ENCODE results near the gene SEMA3G. TPM values are rescaled to one million over a fixed set of nuclear protein-coding genes. Genes with fewer than 3 reads are reported as not detected.

SEMA3G gene
- total and polyA plus RNA-seq, 2 experiments from 2014 or later, result 0.47 to 2.5 TPM

DNA sequence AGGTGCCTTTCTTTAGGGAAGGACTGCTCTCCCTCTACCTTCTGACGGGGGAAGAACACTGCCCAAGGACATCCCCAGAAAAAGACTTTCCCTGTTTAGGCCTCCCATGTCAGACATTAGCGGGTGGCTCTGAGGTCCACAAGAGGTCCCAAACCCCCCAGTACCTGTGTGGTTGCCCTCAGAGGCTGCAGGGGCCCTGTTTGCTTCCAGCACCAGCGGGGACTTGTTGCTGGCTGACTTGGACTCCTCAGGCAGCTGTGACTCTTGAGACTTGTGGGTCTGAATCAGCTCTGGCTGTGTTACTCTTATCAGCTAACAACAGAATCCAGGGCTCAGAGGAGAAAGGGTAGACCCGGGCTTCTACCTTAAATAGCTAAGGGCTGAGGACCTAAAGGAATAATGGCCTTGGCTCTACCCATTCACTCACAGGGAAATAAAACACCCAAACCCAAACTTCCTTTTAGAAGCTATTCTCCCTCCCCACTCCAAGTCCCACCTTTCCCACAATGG is 39.2 kb downstream of the SEMA3G start (continued):
- TF ChIP-seq EZH2 (IDR thresholded peaks at IDR 0.05; ENCODE audit: low read depth, unreplicated experiment) (no peak), NANOG (IDR thresholded peaks at IDR 0.05; ENCODE audit: borderline replicate concordance) (no peak), CREB1 (CRISPR knock-in tag; IDR thresholded peaks at IDR 0.05; ENCODE audit: low read depth) (no peak), STAT1 (IDR thresholded peaks at IDR 0.05; ENCODE audit: unreplicated experiment) (no peak), JUNB (IDR thresholded peaks at IDR 0.05; ENCODE audit: unreplicated experiment) (no peak)
- TF ChIP-seq, protein P1, sequence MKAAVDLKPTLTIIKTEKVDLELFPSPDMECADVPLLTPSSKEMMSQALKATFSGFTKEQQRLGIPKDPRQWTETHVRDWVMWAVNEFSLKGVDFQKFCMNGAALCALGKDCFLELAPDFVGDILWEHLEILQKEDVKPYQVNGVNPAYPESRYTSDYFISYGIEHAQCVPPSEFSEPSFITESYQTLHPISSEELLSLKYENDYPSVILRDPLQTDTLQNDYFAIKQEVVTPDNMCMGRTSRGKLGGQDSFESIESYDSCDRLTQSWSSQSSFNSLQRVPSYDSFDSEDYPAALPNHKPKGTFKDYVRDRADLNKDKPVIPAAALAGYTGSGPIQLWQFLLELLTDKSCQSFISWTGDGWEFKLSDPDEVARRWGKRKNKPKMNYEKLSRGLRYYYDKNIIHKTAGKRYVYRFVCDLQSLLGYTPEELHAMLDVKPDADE (IDR thresholded peaks at IDR 0.05), result no peak

DNA sequence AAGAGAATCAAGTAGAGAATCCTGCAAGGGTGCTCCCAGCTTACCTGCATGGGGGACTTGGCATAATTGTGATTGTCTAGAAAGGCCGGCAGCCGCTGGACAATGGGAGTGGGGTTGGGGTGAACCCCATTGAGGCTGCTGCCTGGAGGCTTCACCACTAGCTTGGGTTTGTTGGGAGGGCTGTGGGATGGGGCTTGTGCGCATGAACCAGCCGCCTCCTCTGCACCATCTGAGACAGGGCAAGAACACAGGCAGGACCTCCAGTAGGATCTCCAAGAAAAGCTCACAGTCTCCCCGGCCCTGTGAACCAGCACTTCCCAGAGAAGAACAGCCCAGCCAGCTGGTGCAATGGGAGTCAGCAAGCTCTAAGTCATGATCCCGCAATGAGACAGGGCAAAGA is 39.8 kb downstream of the SEMA3G start:
- H3K27me3 Mint-ChIP-seq (ENCODE audit: insufficient read depth, low read depth, poor library complexity), result peaks cover 6% of the 10 kb centered on the region
- H3K4me3 Mint-ChIP-seq, result no peak overlapping the region
- Histone ChIP-seq H3K9me2 (ENCODE audit: insufficient read depth) (no peaks in the 10 kb centered on the region), H3K79me2 (replicated peaks; ENCODE audit: insufficient read depth) (peaks cover 17% of the 10 kb centered on the region), H3K27me3 (ENCODE audit: insufficient read depth) (no peaks in the 10 kb centered on the region), H3K27ac (ENCODE audit: low read depth) (no peak overlapping the region), H2AFZ (no peak overlapping the region), H3F3A (replicated peaks; ENCODE audit: low read depth) (no peaks in the 10 kb centered on the region), H3K4me3 (no peak overlapping the region), H3K4me1 (ENCODE audit: insufficient read depth) (peaks cover 6% of the 10 kb centered on the region; the same call in 1 of the 2 replicates), H3K36me3 (ENCODE audit: insufficient read depth) (peaks cover 3% of the 10 kb centered on the region; the same call in 1 of the 2 replicates), H4K20me1 (replicated peaks; ENCODE audit: insufficient read depth) (no peaks in the 10 kb centered on the region; the same call in 1 of the 2 replicates), H3K4me2 (no peak overlapping the region)
- no peaks in the 10 kb centered on the region for H3K9me3 Mint-ChIP-seq
- no peak for ATAC-seq
- H3K27ac Mint-ChIP-seq, result no peak overlapping the region
- DNase-seq (ENCODE audit: low spot score), result no peak
- peaks cover 7% of the 10 kb centered on the region for H3K4me1 Mint-ChIP-seq
- H3K36me3 Mint-ChIP-seq (ENCODE audit: low read depth), result peaks cover 63% of the 10 kb centered on the region
- no peak for TF ChIP-seq JUNB (IDR thresholded peaks at IDR 0.05; ENCODE audit: unreplicated experiment)
- no peak for TF ChIP-seq STAT1 (IDR thresholded peaks at IDR 0.05; ENCODE audit: unreplicated experiment)
- no peak for TF ChIP-seq CREB1 (CRISPR knock-in tag; IDR thresholded peaks at IDR 0.05; ENCODE audit: low read depth)
- TF ChIP-seq, protein P1 (IDR thresholded peaks at IDR 0.05), result no peak
- TF ChIP-seq ZNF114 (CRISPR knock-in tag; IDR thresholded peaks at IDR 0.05), result no peak
- no peak for TF ChIP-seq EZH2phosphoT487 (IDR thresholded peaks at IDR 0.05; ENCODE audit: unreplicated experiment)
- no peak for TF ChIP-seq EZH2 (IDR thresholded peaks at IDR 0.05; ENCODE audit: low read depth, unreplicated experiment)
- TF ChIP-seq, protein P2, sequence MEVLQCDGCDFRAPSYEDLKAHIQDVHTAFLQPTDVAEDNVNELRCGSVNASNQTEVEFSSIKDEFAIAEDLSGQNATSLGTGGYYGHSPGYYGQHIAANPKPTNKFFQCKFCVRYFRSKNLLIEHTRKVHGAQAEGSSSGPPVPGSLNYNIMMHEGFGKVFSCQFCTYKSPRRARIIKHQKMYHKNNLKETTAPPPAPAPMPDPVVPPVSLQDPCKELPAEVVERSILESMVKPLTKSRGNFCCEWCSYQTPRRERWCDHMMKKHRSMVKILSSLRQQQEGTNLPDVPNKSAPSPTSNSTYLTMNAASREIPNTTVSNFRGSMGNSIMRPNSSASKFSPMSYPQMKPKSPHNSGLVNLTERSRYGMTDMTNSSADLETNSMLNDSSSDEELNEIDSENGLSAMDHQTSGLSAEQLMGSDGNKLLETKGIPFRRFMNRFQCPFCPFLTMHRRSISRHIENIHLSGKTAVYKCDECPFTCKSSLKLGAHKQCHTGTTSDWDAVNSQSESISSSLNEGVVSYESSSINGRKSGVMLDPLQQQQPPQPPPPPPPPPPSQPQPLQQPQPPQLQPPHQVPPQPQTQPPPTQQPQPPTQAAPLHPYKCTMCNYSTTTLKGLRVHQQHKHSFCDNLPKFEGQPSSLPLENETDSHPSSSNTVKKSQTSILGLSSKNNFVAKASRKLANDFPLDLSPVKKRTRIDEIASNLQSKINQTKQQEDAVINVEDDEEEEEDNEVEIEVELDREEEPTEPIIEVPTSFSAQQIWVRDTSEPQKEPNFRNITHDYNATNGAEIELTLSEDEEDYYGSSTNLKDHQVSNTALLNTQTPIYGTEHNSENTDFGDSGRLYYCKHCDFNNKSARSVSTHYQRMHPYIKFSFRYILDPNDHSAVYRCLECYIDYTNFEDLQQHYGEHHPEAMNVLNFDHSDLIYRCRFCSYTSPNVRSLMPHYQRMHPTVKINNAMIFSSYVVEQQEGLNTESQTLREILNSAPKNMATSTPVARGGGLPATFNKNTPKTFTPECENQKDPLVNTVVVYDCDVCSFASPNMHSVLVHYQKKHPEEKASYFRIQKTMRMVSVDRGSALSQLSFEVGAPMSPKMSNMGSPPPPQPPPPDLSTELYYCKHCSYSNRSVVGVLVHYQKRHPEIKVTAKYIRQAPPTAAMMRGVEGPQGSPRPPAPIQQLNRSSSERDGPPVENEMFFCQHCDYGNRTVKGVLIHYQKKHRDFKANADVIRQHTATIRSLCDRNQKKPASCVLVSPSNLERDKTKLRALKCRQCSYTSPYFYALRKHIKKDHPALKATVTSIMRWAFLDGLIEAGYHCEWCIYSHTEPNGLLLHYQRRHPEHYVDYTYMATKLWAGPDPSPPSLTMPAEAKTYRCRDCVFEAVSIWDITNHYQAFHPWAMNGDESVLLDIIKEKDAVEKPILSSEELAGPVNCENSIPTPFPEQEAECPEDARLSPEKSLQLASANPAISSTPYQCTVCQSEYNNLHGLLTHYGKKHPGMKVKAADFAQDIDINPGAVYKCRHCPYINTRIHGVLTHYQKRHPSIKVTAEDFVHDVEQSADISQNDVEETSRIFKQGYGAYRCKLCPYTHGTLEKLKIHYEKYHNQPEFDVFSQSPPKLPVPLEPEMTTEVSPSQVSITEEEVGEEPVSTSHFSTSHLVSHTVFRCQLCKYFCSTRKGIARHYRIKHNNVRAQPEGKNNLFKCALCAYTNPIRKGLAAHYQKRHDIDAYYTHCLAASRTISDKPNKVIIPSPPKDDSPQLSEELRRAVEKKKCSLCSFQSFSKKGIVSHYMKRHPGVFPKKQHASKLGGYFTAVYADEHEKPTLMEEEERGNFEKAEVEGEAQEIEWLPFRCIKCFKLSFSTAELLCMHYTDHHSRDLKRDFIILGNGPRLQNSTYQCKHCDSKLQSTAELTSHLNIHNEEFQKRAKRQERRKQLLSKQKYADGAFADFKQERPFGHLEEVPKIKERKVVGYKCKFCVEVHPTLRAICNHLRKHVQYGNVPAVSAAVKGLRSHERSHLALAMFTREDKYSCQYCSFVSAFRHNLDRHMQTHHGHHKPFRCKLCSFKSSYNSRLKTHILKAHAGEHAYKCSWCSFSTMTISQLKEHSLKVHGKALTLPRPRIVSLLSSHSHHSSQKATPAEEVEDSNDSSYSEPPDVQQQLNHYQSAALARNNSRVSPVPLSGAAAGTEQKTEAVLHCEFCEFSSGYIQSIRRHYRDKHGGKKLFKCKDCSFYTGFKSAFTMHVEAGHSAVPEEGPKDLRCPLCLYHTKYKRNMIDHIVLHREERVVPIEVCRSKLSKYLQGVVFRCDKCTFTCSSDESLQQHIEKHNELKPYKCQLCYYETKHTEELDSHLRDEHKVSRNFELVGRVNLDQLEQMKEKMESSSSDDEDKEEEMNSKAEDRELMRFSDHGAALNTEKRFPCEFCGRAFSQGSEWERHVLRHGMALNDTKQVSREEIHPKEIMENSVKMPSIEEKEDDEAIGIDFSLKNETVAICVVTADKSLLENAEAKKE (CRISPR knock-in tag; IDR thresholded peaks at IDR 0.05), result no peak
- TF ChIP-seq, protein P3, sequence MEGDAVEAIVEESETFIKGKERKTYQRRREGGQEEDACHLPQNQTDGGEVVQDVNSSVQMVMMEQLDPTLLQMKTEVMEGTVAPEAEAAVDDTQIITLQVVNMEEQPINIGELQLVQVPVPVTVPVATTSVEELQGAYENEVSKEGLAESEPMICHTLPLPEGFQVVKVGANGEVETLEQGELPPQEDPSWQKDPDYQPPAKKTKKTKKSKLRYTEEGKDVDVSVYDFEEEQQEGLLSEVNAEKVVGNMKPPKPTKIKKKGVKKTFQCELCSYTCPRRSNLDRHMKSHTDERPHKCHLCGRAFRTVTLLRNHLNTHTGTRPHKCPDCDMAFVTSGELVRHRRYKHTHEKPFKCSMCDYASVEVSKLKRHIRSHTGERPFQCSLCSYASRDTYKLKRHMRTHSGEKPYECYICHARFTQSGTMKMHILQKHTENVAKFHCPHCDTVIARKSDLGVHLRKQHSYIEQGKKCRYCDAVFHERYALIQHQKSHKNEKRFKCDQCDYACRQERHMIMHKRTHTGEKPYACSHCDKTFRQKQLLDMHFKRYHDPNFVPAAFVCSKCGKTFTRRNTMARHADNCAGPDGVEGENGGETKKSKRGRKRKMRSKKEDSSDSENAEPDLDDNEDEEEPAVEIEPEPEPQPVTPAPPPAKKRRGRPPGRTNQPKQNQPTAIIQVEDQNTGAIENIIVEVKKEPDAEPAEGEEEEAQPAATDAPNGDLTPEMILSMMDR (conservative IDR thresholded peaks at IDR 0.05; ENCODE audit: low read depth in 2 of 2), result no peak
- TF ChIP-seq POLR2AphosphoS5 (IDR thresholded peaks at IDR 0.05; ENCODE audit: low read depth), result no peak
- no peak for TF ChIP-seq NANOG (IDR thresholded peaks at IDR 0.05; ENCODE audit: borderline replicate concordance)
- no peak for TF ChIP-seq ZNF331 (CRISPR knock-in tag; IDR thresholded peaks at IDR 0.05; ENCODE audit: low read depth)

Measured in GM23338 (cell line).